Prostate gland (tissue), 2 donors: ENCODE measurements around the gene MRTFB.

Experiments
- POLR2A ChIP-seq: fragments of 450-650 bp; IDR thresholded peaks from one replicate; pipeline ENCODE4 v1.6.1; 2016; ENCODE audit warnings: antibody characterized with exemption, mild to moderate bottlenecking
- POLR2AphosphoS5 ChIP-seq: sonication (generic); formaldehyde crosslinking; IDR thresholded peaks from one replicate; pipeline ENCODE4 v1.6.1; 2017; ENCODE audit warnings: antibody characterized with exemption
- TF ChIP-seq, protein P1 (sequence below), 4 experiments: fragments of 200-600 bp in 2 of 4; fragments of 450-650 bp in 2 of 4; sonication (generic) in 2 of 4; IDR thresholded peaks; 1 replicate in 3 of 4; 2 replicates in 1 of 4; pipeline ENCODE4 v1.5.1; 2016 to 2019; ENCODE audit warnings: antibody characterized with exemption in 4 of 4, mild to moderate bottlenecking in 2 of 4, moderate library complexity in 2 of 4

DNA sequence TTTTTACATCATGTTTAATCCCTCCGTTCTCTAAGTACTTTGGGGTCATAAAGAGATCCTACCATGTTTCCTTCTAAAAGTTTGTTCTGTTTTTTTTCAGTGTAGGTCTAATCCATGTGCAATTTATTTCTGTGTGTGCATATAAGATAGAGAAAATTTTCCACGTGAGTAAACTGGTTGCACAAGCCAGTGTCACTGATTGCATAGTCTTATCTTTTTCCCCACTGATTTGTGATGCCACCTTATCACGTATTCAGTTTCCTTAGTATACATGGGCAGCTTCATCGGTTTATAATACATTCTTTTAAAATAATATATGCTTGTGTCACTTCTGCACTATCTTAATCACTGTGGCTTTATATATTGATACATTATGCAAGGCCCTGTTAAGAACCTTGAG, 49.2 kb downstream of the MRTFB start:
- TF ChIP-seq POLR2A (no peak), POLR2AphosphoS5 (no peak)
- TF ChIP-seq, protein P1, sequence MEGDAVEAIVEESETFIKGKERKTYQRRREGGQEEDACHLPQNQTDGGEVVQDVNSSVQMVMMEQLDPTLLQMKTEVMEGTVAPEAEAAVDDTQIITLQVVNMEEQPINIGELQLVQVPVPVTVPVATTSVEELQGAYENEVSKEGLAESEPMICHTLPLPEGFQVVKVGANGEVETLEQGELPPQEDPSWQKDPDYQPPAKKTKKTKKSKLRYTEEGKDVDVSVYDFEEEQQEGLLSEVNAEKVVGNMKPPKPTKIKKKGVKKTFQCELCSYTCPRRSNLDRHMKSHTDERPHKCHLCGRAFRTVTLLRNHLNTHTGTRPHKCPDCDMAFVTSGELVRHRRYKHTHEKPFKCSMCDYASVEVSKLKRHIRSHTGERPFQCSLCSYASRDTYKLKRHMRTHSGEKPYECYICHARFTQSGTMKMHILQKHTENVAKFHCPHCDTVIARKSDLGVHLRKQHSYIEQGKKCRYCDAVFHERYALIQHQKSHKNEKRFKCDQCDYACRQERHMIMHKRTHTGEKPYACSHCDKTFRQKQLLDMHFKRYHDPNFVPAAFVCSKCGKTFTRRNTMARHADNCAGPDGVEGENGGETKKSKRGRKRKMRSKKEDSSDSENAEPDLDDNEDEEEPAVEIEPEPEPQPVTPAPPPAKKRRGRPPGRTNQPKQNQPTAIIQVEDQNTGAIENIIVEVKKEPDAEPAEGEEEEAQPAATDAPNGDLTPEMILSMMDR (IDR thresholded peaks at IDR 0.05), result no peak
